GM12873 (cell line): Measurements from ENCODE around the gene ANXA5.
A peak's percentile ranks its signal among the peaks of the same experiment; 100 is the strongest.

ENCODE experiments used
- CTCF ChIP-seq: IDR thresholded peaks from 2 replicates; pipeline ENCODE4 v1.5.1; 2012; ENCODE audit warnings: low read depth, mild to moderate bottlenecking, moderate library complexity, low read length, control low read depth; ENCODE audit not compliant: insufficient read depth; ENCODE audit errors: missing control alignments

ANXA5 gene

DNA sequence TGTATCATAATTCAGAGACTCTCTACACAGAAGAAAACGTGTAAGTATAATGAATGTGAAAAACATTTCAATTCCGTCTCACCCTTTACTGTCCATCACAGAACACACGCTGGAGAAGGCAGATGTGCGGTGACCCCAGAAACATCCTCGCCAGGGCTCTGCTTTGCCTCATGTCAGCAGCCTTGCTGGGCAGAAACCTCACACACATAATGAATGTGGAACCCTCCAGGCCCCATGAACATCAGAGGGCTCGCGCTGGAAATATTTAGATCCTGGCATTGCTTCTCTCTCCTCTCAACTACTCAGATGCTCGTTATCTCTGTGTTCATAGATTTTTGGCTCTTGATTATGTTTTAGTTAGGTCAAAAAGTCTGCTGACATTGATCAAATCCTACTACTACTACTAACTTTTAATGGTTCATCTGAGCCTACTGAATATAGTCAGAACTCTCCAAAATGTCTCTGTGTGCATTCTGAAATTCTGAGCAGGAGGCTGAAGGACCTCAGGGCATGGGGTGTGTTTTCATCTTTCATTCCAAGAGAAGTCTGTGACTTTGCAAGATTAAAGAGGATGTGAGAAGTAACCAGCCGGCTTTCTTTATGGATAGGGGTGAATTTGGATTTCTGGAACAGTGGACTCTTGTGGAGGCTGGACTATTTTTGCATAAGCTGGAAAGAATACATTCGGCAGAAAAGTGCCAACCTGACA is 41.2 kb upstream of the ANXA5 start:
- TF ChIP-seq CTCF: no peak

DNA sequence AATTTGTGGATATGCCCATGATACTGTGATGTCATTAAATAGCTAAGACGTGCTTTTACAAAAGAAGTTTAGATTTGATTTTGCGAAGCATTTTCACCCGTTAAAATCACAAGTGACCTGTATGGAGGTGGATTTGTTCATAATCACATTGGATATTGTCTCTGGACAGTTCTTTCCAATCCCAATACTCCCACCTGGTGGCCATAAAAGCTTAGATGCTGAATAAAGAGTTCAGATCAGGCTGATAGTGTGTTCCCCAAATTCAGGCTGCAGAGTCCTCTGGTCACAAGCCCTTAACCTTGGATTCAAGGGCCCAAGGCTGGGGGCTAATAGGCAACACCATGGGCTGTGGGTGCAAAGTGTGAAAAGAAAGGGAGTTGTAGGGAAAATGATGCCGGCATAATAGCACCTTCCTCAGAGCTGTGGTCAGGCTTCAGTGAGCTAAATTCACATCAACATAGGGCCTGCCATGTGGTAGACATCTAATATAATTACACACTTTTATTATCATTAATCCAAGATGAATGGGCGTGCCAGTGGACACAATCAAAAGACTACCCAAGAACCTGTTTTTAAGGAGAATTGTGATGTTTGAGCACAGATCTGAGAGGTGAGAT is 40.1 kb upstream of the ANXA5 start:
- TF ChIP-seq CTCF: peak; percentile 45

- no peak for TF ChIP-seq CTCF
Measured at GRCh38 chr4:121734571-121734970, 37.8 kb upstream of the ANXA5 start.

DNA sequence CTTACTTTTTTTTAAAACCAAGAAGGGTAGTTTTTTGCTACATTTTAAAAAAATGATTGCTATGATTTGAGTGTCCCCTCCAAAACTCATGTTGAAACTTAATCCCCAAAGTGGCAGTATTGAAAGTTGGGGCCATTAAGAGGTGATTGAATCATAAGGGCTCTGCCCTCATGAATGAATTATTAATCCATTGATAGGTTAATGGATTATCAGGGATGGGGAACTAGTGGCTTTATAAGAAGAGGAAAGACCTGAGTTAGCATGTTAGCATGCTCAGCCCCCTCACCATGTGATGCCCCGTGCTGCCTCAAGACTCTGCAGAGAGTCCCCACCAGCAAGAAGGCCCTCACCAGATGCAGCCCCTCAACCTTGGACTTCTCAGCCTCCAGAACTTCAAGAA is 37.2 kb upstream of the ANXA5 start:
- TF ChIP-seq CTCF: no peak

DNA sequence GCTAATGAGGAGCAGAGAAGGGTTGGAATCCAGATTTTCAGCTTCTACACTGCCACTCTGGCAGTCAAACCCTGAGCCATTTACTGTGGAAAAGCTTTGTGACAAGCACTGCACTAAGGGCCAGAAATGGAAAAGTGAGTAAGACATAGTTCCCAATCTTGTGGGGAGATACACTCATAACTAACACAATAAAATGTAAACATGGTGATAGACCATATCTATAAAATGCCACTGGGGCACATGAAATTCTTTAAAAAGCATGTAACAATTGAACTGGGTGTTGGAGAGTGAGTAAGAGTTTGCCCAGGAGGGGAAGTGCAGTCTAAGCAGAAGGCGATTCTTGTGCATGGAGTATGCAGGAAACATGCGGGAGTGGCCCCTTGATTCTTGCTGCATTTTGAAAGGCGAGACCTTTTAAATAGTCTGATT is 32.0 kb upstream of the ANXA5 start:
- no peak for TF ChIP-seq CTCF

- TF ChIP-seq CTCF: no peak
Measured at GRCh38 chr4:121728066-121728465, 31.3 kb upstream of the ANXA5 start.

DNA sequence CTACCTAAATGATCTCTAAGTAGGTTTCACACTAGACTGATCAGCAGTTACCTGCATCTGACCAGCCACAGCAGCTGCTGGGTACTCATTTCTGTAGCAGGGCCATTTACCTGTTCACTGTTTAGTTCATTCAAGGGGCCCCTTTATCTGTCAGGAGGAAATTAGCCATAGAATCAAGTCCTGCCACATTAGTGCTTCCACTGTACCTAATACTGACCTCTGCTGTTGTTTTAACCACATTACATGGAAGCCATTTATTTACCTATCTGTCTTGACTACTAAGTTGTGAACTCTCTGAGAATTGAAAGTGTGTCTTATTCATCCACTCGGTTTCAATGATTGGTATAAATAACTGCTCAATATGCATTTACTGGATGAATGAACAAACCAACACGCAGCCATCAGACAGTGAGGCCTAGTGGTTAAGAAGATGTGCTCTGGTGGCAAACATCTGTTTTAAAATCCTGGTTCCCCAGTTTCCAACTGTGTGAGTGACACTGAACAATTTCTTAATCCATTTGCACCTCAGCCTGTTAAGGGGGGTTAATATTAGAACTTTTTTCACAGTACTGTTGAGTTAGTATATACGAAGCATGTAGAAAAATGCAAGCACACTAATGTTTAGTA is 30.0 kb upstream of the ANXA5 start:
- TF ChIP-seq CTCF: peak; percentile 71
